GM12801 (cell line): Measurements from ENCODE around the gene SYT9.

Source experiments
- TF ChIP-seq, protein P1 (sequence below): IDR thresholded peaks from one replicate; pipeline ENCODE4 v1.5.1; 2011; ENCODE audit warnings: control low read depth; ENCODE audit not compliant: insufficient read length; ENCODE audit errors: extremely low read depth

SYT9 gene

DNA sequence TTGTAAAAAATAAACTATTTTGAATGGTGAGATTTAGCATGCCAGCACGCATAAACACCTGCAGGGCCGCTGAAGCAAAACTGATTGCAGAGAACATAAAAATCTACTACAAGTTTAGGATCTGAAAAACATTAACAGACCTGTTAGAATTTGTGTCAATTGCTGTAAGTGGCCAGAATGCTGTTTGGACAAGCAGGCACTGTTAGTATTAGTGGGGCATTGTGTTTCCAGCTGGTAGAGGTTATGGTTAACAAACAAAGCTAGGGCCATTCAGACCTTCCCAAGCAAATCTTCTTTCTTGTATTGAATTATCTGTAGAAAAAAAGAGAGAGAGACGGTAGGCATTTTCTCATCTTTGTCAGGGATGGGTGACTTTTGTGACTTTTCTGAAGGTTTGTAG lies 176.0 kb downstream of the SYT9 start:
- TF ChIP-seq, protein P1, sequence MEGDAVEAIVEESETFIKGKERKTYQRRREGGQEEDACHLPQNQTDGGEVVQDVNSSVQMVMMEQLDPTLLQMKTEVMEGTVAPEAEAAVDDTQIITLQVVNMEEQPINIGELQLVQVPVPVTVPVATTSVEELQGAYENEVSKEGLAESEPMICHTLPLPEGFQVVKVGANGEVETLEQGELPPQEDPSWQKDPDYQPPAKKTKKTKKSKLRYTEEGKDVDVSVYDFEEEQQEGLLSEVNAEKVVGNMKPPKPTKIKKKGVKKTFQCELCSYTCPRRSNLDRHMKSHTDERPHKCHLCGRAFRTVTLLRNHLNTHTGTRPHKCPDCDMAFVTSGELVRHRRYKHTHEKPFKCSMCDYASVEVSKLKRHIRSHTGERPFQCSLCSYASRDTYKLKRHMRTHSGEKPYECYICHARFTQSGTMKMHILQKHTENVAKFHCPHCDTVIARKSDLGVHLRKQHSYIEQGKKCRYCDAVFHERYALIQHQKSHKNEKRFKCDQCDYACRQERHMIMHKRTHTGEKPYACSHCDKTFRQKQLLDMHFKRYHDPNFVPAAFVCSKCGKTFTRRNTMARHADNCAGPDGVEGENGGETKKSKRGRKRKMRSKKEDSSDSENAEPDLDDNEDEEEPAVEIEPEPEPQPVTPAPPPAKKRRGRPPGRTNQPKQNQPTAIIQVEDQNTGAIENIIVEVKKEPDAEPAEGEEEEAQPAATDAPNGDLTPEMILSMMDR, result no peak

DNA sequence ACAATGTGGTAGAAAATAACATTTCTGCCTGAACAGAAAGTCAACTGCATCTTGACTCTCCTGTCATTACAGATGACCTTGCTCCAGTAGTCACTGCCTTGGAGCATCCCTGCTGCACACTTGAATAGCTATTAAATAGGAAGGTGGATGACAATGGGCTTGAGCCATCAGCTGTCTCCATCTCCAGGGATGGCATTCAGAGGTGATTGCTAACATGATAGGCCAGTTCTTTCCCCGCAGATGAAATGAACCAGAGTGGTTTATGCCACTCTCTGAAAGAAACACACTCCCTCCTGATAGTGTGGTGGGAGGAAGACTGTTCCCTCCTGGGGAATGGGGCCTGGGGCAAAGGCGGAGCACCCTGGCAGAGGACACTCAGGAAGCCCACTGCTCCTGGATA lies 176.5 kb downstream of the SYT9 start:
- TF ChIP-seq, protein P1, result no peak

DNA sequence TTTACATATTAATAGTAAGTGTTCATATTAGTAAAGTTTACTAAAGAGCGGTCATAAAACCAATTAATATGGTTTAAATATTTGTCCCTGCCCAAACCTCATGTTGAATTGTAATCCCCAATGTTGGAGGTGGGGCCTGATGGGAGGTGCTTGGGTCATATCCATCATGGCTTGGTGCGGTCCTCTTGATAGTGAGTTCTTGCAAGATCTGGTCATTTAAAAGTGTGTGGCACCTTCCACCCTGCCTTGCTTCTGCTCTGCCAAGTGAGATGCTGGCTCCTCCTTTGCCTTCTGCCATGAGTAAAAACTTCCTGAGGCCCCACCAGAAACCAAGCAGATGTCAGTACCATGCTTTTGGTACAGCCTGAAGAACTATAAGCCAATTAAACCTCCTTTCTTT lies 178.8 kb downstream of the SYT9 start:
- TF ChIP-seq, protein P1, result no peak

DNA sequence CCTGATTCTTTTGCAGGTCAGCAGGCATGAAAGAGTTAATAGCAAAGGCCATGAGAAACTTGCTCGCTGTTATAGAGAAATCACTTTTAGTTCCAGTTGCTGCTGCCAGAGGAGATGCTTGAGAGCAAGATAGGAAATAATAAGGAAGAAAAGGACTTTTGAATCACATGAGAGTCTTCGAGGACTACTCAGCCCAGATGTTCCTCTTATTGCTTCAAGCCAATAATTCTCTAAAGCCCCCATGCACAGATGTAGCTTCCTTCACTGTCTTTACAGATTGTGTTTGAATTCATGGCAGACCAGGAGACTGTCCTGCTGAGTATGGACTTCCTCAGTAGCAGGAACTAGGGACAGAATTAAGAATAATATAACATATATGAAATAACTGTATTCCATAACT lies 183.5 kb downstream of the SYT9 start:
- TF ChIP-seq, protein P1, result no peak

DNA sequence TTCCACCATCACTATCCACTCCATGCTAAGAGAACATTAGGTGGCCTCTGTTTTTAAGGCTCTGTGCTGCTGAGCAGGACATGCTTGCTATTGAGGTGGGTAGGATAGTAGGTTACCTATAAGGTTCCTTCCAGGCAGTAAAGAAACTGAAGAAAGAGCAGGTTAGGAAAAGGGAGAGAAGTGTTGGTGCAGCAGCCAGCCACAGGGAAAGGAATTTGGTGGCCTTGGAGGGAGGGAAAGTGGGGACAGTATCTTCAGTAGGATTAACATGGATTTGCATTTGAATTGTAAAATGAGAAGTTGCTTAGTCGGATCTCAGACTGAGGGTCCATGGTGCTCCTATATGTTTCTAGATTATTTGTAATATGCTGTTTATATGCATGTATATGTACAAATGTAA lies 184.4 kb downstream of the SYT9 start:
- TF ChIP-seq, protein P1, result no peak

DNA sequence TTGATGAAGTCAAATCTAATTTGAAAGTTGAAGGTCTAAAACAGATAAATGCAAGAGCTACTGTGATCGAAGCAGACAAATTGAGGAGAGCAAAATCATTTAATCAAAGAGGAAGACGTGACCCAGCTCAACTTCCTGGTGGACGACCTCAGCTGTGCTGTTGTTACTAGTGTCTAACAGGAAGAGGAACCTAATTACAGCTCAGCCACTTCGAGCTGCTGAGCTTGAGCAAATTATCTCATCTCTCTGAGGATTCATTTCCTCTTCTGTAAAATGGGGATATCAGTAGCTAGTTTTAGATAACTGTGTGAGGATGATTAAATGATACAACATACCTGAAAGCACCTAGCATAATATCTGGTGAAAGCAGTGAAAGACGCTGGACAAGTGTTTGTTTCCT lies 185.0 kb downstream of the SYT9 start:
- TF ChIP-seq, protein P1, result no peak

DNA sequence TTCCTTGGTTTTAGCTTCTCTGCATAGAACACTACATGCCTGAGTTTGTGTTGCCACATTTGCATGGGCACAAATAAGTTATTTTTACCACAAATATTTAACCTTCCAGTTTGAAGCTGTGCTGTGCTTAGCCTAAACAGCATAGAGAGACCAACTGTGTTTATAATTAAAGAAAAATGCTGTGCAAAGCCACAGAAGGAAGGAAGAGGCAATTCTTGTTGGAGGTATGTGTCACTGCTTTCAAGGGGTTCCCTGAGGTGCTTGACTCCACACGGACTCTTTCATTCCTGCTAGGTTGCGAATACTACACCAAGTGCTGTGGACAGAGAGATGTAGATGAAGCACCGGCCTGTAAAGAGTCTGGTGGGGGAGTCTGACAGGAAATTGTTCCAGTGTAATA lies 186.0 kb downstream of the SYT9 start:
- TF ChIP-seq, protein P1, result no peak
